ENCODE results near the gene CCL27.

Gene CCL27

GRCh38 chr9:34690983-34691935, 28.8 kb upstream of the CCL27 start, which contains the start of gene CCL19:
CCL19 (minus strand) TSS chr9:34691276; CDS start chr9:34691139, 137 bp downstream.
- no peaks in the 10 kb centered on the region for H3K27me3 ChIP-seq
- H3K36me3 ChIP-seq: no peaks in the 10 kb centered on the region
- no peaks in the 10 kb centered on the region for H3K9me3 ChIP-seq
- no peak for DNase-seq
- no peaks in the 10 kb centered on the region for H3K4me1 ChIP-seq
- no peak within 1 kb of the TSS for H3K4me3 ChIP-seq (ENCODE audit: low read depth, low read length)
- TF ChIP-seq CTCF (IDR thresholded peaks at IDR 0.05; ENCODE audit: low read depth, low read length): no peak

GRCh38 chr9:34689512-34689911, 27.1 kb upstream of the CCL27 start:
- Histone ChIP-seq H3K36me3 (no peaks in the 10 kb centered on the region), H3K4me1 (no peaks in the 10 kb centered on the region), H3K4me3 (ENCODE audit: low read depth, low read length) (no peak overlapping the region), H3K9me3 (no peaks in the 10 kb centered on the region), H3K27me3 (no peaks in the 10 kb centered on the region)
- no peak for DNase-seq
- no peak for TF ChIP-seq CTCF (IDR thresholded peaks at IDR 0.05; ENCODE audit: low read depth, low read length)

GRCh38 chr9:34689116-34689470, 26.6 kb upstream of the CCL27 start:
- no peak for TF ChIP-seq CTCF (IDR thresholded peaks at IDR 0.05; ENCODE audit: low read depth, low read length)
- no peaks in the 10 kb centered on the region for H3K27me3 ChIP-seq
- DNase-seq: no peak
- H3K36me3 ChIP-seq: no peaks in the 10 kb centered on the region
- H3K9me3 ChIP-seq: no peaks in the 10 kb centered on the region
- H3K4me1 ChIP-seq: no peaks in the 10 kb centered on the region
- H3K4me3 ChIP-seq (ENCODE audit: low read depth, low read length): no peak overlapping the region

- no peak for DNase-seq
- Histone ChIP-seq H3K27me3 (no peaks in the 10 kb centered on the region), H3K36me3 (no peaks in the 10 kb centered on the region), H3K4me1 (no peaks in the 10 kb centered on the region), H3K4me3 (ENCODE audit: low read depth, low read length) (no peak overlapping the region), H3K9me3 (no peaks in the 10 kb centered on the region)
- TF ChIP-seq CTCF (IDR thresholded peaks at IDR 0.05; ENCODE audit: low read depth, low read length): no peak
Observed at GRCh38 chr9:34688329-34689115, 26.1 kb upstream of the CCL27 start.

- H3K9me3 ChIP-seq: no peaks in the 10 kb centered on the region
- no peak for DNase-seq
- no peak for TF ChIP-seq CTCF (IDR thresholded peaks at IDR 0.05; ENCODE audit: low read depth, low read length)
- no peaks in the 10 kb centered on the region for H3K36me3 ChIP-seq
- no peaks in the 10 kb centered on the region for H3K27me3 ChIP-seq
- H3K4me1 ChIP-seq: no peaks in the 10 kb centered on the region
- no peak overlapping the region for H3K4me3 ChIP-seq (ENCODE audit: low read depth, low read length)
Observed at GRCh38 chr9:34687276-34688030, 25.0 kb upstream of the CCL27 start.

All from BE2C (cell line).